HEK293T (cell line): ENCODE results near the gene PTPRZ1.

Experiments
- ELF4 ChIP-seq: fragments of 450-650 bp; IDR thresholded peaks from 2 replicates; pipeline ENCODE4 v1.6.1; 2017; ENCODE audit warnings: antibody characterized with exemption
- FOXK2 ChIP-seq: fragments of 450-650 bp; IDR thresholded peaks from 2 replicates; pipeline ENCODE4 v1.6.1; 2016; ENCODE audit warnings: mild to moderate bottlenecking
- FOXM1 ChIP-seq: fragments of 450-650 bp; IDR thresholded peaks from 2 replicates; pipeline ENCODE4 v1.6.1; 2017; ENCODE audit warnings: mild to moderate bottlenecking, borderline replicate concordance
- L3MBTL2 ChIP-seq: fragments of 450-650 bp; conservative IDR thresholded peaks from 2 replicates; pipeline ENCODE4 v1.6.1; 2016; ENCODE audit warnings: mild to moderate bottlenecking
- NFRKB ChIP-seq: fragments of 450-650 bp; IDR thresholded peaks from 2 replicates; pipeline ENCODE4 v1.6.1; 2016; ENCODE audit warnings: mild to moderate bottlenecking, moderate library complexity
- SP1 ChIP-seq: fragments of 450-650 bp; IDR thresholded peaks from 2 replicates; pipeline ENCODE4 v1.6.1; 2017

- TF ChIP-seq FOXM1, result no peak
- no peak for TF ChIP-seq ELF4
- TF ChIP-seq L3MBTL2, result no peak
- TF ChIP-seq FOXK2, result no peak
- TF ChIP-seq NFRKB, result no peak
- no peak for TF ChIP-seq SP1
Measured at GRCh38 chr7:121953601-121954000, 80.6 kb downstream of the PTPRZ1 start.
